Activated CD8-positive, alpha-beta memory T cell treated with anti-CD3 and anti-CD28 coated beads for 36 hours (primary cell): Measurements from ENCODE around the gene KCNMA1. TPM values are rescaled to one million over a fixed set of nuclear protein-coding genes. Genes with fewer than 3 reads are reported as not detected.

ENCODE experiments used
- CTCF ChIA-PET: fragments of 350-600 bp; sonication (Branson Sonifier 250); formaldehyde crosslinking; loops from one replicate; lab custom pipeline; 2021; ENCODE audit warnings: antibody characterized with exemption; lab: Charles Lee
- POLR2A ChIA-PET: fragments of 350-600 bp; sonication (Branson Sonifier 250); formaldehyde crosslinking; loops from one replicate; lab custom pipeline; 2021; ENCODE audit warnings: antibody characterized with exemption; lab: Charles Lee
- total RNA-seq, 2 experiments: library from RNA; stranded (reverse); gene quantifications; one replicate each; pipeline ENCODE4 v1.2.3, GENCODE V29; 2021

The KCNMA1 gene
- total RNA-seq, 2 experiments from 2014 or later: not detected

- ChIA-PET POLR2A (no interaction called here), CTCF (interaction anchor here (1.2 kb wide), 1 partner anchor 462 kb away, joined by 5 read pairs; no protein-coding TSS in a partner anchor)
These were observed 458.5 kb downstream of the KCNMA1 start for GRCh38 chr10:77179015-77179695.

DNA sequence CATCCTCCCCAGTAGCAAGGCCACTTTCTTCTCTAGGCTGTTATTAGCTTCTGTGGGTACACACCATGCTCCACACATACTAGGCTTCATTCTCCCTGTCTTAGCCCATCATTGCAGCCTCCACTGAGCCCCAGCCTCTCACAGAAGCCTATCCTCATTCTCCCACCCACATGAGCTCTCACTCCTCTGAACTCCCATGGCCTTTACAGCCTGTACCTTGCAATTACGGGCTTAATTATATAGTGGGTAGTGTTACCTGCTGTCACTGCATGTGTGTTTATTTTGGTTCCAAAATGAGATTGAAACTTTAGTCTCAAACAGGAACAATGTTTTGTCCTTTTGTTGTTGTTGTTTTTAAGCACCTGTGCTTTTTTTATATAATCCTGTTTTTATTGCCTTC is 460.0 kb downstream of the KCNMA1 start:
- POLR2A ChIA-PET: no interaction called here

DNA sequence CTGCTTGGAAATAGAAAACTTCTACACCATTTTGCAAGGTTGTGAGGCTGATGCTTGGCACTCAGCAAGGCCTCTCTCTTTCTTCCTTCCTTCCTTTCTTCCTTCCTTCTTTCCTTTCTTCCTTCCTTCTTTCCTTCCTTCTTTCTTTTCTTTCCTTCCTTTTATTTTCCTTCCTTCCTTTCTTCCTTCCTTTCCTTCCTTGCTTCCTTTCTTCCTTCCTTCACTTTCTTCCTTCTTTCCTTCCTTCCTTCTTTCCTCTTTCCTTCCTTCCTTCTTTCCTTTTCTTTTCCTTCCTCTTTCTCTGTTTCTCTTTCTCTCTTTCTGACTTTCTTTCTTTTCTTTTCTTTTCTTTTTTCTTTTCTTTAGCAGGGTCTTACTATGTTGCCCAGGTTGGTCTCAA is 460.4 kb downstream of the KCNMA1 start:
- ChIA-PET POLR2A (no interaction called here), CTCF (no interaction called here)

More for the DNA sequence above, 460.0 kb downstream of the KCNMA1 start:
- CTCF ChIA-PET: no interaction called here

- CTCF ChIA-PET: interaction anchor here (0.9 to 1.7 kb wide), 2 partner anchors 11 to 468 kb away, joined by 3 to 5 read pairs; no protein-coding TSS in a partner anchor
- POLR2A ChIA-PET: no interaction called here
These were observed 461.4 kb downstream of the KCNMA1 start for GRCh38 chr10:77176232-77176631.

DNA sequence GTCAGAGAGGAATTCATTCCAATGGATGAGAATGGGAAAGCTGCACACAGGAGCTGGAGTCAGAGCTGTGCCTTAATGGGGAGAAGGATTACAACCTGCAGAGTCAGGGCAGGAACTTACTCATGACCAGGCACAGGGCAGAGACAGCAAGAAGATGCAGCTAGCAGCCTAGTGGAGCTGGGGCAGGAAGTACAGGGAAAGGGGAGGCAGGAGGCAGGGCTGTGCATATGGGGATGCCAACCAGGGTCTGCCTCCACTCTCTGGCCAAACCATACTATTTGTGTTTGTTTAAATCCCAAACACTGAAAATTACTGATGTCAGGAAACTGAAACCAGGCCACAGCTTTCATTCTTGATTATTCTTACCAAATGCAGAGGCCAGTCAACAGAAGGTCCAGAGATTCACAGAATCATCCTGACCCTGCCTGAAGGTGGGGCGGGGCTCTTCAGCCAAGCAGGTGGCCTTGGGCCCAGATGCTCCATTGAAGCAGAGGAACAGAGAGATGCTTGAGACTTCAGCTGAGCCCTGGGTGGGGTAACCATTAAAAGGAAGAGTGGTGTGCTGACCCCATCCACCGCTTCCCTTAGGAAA is 461.9 kb downstream of the KCNMA1 start:
- ChIA-PET POLR2A (no interaction called here), CTCF (interaction anchor here (0.9 to 2.4 kb wide), 3 partner anchors 10 to 468 kb away, joined by 3 to 12 read pairs (median 5); no protein-coding TSS in a partner anchor)

DNA sequence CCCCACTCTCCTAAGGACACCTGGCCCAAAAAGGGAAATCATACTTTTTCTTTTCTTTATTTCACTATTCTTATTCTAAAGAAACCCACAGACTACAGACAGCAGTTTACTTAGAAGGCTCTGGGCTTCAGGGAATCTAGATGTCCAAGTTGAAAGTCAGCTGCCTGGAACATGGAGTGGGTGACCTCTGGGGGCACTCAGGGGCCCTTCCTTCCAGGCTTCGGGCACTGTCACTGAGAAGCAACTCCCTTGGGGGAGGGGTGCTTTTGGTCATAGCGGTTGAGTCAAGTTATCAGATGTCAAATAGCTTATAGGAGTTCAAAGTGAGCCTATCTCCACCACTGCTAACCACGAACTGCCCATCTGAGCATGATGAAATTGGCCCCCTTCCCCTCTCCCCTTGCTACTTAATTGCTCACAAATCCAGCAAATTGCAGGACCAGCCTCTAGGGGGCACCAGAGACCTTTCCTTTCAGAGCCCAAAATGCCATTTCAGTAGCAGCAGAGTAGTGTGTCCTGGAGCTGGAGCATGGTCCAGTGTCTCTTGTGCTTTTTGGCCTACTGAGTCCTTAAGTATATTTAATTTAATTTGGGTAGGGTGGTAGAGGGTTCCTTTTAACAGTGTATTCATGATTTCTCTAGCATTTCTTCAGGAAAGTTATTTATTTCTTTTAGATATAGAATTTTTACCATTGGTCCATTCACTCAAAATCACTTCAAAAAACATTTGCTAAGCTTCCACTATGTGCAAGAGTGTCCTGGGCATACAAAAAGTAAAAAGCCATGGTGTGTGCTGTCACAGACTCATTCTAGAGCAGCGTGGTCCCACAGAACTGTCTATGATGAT is 463.8 kb downstream of the KCNMA1 start:
- ChIA-PET POLR2A (no interaction called here), CTCF (interaction anchor here (0.7 to 2.4 kb wide), 7 partner anchors 9 to 537 kb away, joined by 3 to 12 read pairs (median 5); no protein-coding TSS in a partner anchor)

GRCh38 chr10:77172086-77172485 is 465.5 kb downstream of the KCNMA1 start:
- CTCF ChIA-PET: interaction anchor here (1.3 kb wide), 1 partner anchor 465 kb away, joined by 4 read pairs; the partner anchor contains the start of gene KCNMA1
- POLR2A ChIA-PET: no interaction called here

DNA sequence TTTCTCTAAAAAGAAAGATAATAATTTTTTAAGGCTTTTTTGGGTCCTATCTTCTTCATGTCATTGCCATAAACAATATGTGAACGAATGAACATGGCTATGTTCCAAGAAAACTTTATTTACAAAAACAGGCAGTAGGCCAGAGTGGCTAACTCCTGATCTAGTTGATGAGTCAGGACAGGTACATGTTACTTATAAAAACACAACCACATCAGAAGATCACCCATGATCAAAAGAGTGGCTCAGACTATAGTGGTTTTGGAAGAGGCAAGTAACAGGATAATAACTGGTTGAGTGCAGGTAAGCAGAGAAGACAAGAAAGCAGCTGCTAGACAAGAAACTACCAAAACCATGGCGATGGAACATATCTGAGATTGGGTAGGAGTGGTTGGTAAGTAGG is 468.7 kb downstream of the KCNMA1 start:
- ChIA-PET CTCF (interaction anchor here (1.3 to 2.0 kb wide), 2 partner anchors 9 to 543 kb away, joined by 4 to 5 read pairs; no protein-coding TSS in a partner anchor), POLR2A (no interaction called here)

DNA sequence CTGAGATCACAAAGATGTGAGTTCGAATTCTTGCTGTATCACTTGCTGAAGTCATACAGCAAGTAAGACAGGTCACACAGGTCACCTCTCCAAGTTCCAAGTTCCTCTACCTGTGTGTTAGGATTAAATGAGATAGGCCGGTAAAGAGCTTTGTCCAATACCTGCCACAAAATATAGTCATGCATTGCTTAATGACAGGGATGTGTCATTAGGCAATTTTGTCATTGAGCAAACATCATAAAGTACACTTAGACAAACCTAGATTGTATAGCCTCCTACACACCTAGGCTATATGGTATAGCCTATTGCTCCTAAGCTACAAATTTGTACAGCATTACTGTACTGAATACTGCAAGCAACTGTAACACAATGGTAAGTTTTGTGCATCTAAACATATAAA is 469.4 kb downstream of the KCNMA1 start:
- POLR2A ChIA-PET: no interaction called here
- CTCF ChIA-PET: interaction anchor here (1.3 kb wide), 1 partner anchor 543 kb away, joined by 5 read pairs; no protein-coding TSS in a partner anchor

DNA sequence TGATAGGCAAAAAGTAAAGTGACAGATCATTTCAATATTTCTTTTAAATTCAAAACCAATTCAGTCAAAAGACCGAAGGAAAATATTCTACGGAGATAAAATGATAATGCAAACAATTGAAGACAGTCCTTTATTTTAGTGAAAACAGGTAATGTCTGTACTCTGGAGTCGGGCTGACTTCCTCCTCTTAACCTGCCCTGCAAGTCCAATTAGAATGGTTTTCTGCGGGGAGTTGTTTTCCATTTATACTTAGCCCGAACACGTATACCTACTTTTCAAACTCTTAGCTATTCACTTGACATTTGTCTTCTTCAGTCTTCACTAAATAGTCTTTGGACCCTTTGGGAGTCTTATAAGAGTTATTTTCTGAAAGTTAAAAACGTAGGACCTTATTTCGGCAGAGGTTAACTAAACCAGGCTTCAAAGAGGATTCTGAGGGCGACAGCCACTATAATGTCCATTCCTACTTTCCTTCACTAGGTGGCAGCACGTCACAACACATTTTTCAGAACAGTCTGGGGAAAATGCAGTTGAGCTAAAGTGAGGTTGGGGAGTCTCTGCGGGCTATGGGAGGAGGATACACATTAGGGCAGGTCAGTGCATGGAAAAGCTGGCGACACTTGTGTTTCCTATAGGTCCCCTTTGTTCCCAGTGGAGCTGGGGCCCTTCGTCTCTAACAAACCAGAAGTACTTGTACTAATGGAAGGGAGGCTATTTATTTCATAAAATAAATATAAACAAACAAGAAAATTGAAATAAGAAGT is 472.0 kb downstream of the KCNMA1 start:
- POLR2A ChIA-PET: no interaction called here
- CTCF ChIA-PET: interaction anchor here (1.0 to 2.2 kb wide), 6 partner anchors 9 to 546 kb away, joined by 3 to 12 read pairs (median 3); no protein-coding TSS in a partner anchor

GRCh38 chr10:77164616-77165311 is 472.8 kb downstream of the KCNMA1 start:
- POLR2A ChIA-PET: no interaction called here
- CTCF ChIA-PET: interaction anchor here (1.0 to 2.2 kb wide), 4 partner anchors 10 to 480 kb away, joined by 3 to 12 read pairs (median 3); no protein-coding TSS in a partner anchor

DNA sequence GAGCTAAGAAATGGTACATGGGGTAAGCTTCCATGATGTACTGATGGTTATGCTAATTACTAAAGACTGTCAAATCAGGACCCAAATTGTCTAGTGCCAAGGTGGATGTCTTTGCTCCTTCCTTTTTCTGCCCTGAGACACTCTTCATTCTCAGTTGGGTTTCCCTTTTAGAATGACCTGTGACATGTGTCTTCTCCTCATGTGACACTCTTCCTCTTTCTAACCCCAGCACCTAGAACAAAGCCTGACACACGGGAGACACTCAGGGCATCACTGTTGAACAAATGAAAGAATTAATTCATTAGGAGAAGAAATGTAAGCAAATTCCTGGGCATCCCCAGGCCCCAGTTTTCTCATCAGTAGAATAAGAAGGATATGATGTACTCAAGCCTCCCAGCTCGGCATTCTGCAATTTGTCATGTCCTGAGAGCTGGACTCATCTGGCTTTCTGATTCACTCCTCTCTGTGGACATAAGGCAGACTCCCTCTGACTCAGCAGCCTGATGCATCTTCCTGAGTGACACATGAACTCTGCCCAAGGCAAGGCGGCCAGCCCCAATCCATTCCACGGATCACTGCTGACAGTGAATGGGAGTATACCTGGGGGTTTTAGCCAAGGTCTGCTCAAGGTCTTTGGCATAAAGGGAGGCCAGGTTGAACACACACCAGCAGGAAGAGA is 473.8 kb downstream of the KCNMA1 start:
- POLR2A ChIA-PET: no interaction called here
- CTCF ChIA-PET: interaction anchor here (2.2 kb wide), 1 partner anchor 11 kb away, joined by 12 read pairs; no protein-coding TSS in a partner anchor

DNA sequence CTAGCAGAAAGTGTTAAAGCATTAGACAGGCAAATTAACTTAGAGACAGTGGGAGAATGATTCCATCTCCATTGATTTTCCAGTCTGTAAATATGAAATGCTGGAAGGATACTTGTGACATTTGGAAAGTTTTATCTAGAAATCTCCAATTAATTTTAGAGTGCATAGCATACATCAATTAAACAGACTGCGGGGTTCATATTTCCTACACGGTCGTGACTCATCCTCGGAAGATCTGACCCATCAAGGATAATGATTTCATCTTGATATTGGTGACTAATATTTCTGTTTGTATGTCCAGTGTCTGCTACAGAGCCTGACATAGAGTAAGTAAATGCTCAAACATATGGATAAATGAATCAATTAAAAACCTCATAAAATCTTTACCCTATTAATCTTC is 474.9 kb downstream of the KCNMA1 start:
- ChIA-PET CTCF (no interaction called here), POLR2A (no interaction called here)

GRCh38 chr10:77160679-77161078 is 476.9 kb downstream of the KCNMA1 start:
- ChIA-PET POLR2A (no interaction called here), CTCF (interaction anchor here (1.4 kb wide), 1 partner anchor 13 kb away, joined by 4 read pairs; no protein-coding TSS in a partner anchor)

GRCh38 chr10:77159538-77160110 is 478.0 kb downstream of the KCNMA1 start:
- ChIA-PET CTCF (interaction anchor here (0.8 to 1.3 kb wide), 2 partner anchors 10 to 484 kb away, joined by 3 to 4 read pairs; no protein-coding TSS in a partner anchor), POLR2A (no interaction called here)

DNA sequence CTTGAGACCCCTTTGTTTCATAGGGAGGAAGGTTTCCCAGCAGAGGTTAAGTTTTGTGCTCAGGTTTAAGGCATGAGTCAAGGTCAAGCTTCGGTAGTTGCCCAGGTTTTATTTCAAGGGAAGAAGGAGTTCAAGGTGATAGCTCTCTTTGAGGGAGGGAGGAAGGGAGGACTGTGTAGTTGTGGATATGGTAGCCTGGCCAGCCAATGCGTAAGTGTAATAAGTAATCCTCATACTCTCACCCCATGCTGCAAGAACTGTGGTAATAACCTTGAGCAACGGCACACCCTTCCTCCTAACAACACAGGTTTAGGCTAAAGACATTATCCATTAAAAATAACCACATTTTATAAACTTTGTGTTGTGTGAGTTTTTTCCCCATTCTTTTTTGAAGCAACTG is 478.9 kb downstream of the KCNMA1 start:
- POLR2A ChIA-PET: no interaction called here
- CTCF ChIA-PET: no interaction called here
